Raji (cell line): Measurements from ENCODE around the gene GINS2.

ENCODE experiments used
- POLR2A ChIP-seq: IDR thresholded peaks from 2 replicates; pipeline ENCODE4 v1.6.1; 2011; ENCODE audit warnings: low read depth, low read length, control low read depth; ENCODE audit not compliant: insufficient read depth

GINS2 gene

DNA sequence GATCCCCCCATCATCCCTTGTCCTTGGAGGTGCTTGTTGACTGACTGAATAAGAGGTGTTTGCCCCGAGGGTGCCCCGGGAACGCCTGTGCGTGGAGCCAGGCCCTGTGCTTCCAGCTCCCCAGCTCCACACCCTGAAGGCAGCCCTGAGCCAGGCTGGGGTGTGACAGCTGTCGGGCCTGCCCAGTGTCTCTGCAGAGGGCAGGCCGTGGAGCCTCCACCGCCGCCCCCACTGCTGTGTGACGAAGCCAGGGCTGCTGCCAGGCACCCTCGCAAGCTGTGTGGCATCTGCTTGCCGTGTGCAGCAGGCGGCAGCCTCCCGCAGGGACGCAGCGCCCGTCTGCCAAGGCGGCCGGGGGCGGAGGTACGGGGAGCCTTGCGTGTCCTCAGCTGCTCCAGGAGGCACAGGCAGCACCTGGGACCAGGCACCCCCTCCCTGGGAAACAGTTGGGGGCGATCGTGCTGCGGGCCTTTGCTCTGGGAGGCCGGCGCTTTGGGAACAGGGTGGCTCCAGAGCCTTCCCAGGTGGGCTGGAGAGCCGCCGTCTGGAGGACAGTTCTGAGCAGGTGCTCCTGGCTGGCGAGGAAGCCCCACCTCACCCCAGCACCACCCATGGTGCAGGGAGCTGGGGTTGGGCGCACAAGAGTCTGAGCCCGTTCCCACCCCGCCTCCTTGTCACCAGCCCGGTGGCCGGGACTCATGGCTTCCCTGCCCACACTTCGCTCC, 49.1 kb downstream of the GINS2 start:
- TF ChIP-seq POLR2A: no peak

DNA sequence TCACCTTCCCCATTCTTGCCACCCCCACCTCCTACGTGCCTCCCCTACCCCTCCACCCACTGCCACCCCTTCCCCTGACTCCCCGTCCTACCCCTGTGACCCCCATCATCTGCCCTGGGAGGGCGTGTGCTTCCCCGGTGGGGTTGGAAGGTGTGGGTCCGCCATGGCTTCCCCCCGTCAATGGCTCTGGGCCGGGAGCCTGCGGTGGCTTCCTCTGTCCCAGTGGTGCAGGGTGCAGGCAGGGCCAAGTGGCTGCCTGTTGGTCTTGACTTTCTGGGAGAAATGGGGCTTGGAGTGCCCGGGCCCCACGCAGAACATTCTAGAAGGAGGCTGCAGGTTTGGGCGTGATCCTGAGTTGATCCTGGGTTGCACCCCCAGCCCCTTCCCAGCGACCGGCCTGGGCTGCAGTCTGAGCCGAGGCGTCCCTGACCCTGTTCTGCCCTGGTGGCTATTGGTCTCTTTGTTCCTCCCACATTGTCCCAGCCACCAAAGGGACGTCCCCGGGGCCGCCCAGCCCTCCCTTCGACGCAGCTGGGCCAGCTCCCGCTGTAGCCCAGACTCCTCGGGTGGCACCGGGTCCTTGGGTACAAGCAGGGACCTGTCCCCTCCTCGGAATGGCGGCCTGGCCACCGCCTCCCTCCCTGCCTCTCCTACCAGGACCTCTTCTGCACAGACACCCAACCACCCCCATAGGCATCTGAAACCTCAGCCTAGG, 49.9 kb downstream of the GINS2 start:
- no peak for TF ChIP-seq POLR2A

DNA sequence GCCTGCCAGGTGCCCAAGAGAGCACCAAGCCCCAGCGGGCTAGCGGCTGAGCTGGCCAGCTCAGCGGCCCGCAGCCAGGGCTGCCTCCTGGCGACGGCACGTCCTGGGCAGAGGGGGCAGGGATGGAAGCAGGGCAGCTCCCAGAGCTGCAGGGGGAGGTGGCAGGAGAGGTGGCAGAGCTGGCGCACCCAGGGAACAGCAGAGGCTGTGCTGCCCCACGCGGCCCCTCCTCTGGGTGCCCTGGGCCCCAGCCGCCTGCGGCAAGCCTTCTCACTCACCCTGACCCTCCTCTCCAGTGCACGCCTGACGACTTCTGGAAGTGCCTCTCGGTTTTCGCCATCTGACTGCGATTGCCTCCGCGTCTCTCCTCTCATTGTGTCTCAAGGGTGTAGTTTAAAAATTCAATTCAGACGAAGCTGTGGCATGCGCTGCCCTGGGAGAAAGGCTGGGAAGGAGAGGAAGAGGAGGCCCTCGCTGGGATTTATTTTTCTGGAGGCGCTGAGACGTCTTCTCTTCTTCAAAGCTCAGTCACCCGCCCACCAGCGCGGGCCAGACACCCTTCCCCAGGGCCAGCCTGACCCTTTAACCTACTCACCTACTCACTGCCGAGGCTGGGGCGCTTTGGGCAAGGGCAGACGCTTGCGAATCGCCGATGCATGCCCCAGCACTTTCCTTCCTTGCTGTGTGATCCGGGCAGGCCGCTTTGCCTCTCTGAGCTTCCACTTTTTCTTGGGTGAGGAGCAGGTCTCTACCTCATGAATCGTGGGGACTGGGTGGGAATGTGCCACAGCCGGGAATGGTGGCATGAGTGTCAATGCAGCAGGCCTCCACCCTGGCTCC, 50.7 kb downstream of the GINS2 start:
- no peak for TF ChIP-seq POLR2A

DNA sequence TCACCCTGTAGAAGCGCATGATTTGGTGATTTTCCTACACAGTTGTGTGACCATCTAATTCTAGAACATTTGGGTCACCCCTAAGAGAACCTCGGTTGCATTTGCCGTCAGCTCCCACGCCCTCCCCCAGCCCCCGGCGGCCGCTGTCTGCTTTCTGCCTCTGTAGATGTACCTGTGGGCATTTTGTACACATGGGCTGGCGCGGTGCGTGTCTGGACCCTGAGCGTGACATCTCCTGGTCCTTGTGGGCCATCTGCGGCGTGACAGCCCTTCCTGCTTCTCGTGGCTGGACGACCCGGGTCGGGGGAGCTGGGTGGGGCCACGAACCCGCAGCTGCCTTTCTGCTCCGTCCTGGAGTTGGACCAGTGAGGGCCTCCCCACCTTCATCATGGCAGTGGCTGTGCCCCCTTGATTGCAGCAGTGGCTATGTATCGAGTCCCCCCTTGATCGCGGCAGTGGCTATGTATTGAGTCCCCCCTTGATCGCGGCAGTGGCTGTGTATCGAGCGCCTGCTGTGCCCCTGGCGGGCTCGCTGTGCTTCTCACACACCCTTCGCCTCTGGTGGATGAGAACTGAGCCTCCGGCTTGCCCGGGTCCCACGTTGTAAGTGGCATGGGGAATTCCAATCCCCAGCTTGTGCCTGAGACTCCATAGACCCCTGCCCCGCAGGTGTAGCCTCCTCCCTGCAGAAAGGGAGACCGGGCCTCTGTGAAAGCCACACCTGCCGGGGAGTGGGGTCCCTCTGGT, 51.5 kb downstream of the GINS2 start:
- TF ChIP-seq POLR2A: no peak

DNA sequence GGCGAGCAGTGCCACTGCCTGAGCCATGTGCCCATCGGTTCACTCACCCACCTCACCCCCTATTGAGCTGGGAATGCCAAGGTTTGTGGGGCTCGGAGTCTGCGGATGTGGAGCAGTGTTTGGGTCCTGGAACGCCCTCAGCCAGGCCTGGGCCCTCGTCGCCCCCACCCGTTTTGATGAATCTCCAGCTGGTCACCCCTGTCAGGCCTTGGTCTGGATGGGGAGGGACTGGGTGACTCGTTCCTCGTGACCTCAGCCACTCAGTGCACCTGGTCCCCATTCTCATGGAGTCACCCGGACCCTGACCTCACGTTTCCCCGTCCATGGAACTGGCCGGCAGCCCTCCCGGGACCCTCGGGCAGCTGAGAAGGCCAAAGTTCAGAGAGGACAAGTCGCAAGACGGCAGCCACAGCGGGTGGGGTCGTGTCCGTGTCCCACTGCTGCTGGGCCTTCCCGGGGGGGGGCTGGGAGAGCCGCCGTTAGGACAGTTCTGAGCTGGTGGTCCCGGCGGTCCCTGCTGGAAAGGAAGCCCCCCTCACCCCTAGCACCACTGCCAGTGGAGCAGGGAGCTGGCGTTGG, 52.4 kb downstream of the GINS2 start:
- TF ChIP-seq POLR2A: no peak

DNA sequence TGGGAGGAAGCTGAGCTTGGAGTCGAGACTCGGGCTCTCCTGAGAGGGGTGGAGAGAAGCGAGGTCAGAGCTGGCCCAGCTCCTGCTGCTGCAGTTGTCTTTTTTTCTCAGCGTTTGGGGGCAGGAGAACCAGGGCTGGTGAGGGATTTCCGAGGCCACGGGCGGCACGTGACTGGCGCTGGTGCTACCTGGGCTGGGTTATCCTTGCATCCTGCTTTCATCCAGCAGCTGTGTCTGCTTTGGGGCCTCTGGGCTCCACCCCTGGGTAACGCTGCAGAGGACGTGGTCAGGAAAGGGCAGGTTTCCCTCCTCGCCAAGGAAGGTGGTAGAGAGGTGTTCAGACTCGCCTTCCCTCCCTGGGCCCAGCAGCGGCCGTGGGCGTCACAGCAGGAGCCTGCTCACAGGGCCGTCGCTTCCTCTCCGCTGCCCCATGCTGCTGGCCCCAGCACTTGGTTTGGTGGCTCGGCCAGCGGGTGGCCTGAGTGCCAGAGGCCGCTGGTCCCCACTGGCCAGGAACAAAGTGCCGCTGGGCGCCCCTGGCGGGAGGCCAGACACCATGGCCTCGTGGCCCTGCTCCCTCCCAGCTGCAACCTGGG, 53.1 kb downstream of the GINS2 start:
- TF ChIP-seq POLR2A: no peak

DNA sequence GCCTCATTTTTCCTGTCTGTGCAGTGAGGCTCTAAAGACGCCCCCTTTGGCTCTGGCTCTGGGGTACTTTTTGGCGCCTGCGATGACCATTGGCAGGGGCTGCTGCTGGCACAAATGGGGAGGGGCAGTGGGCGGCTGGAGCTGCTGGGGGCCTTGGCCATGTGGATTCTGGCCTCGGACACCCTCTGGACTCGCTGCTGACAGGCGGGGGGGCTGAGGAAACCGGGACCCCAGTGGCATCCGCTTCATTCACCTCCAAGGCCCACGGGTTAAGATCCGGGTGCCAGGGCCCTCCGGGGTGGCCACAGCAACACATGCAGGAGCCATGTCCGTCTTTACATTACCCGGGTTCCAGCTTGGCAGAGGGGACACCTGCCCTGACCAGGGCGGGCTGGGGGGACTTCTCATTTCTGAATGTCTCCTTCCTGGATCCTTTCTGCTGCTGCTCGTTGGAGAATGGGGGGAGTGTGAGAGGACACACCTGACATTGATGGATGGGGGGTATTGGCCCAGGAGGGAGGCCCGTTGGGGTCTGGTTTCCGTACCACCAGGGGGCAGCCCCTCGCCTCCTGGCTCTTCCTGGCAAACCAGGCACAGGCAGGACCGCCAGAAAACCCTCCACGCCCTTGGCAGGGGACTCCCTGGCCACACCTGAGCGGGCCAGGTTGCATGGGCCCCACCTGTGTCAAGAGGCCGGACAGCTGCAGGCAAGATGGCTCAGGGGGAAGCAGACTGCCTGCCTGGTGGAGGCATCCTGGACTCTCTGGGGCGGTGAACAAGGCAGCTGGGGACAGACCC, 53.8 kb downstream of the GINS2 start:
- no peak for TF ChIP-seq POLR2A

DNA sequence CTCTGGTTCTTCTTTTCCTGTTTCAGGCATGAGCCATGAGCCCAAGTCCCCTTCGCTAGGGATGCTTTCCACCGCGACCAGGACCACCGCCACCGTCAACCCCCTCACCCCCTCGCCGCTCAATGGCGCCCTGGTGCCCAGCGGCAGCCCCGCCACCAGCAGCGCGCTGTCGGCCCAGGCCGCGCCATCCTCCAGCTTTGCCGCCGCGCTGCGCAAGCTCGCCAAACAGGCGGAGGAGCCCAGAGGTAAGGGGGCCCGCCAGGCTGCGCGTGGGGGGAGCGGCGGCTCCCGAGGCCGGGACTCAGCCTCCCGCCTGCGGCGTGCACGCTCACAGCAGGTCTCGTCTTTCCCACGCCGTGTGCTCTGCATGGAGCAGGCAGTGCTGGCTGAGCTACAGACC, 54.9 kb downstream of the GINS2 start:
- TF ChIP-seq POLR2A: no peak

DNA sequence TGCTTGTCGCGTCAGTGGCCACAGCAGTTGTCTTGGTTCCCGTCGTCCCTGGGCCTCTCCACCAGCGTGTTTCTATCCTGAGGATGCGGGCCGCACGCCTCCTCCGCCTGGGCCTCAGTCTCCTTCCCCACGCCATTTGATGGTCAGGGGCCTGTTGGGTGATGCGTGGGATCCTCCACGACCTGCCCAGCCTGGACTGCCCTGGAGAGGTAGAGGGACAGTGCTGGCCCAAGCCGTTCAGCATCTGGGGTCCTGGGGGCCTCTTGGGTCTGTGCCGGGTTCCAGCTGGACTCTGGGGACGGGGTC, 55.4 kb downstream of the GINS2 start:
- no peak for TF ChIP-seq POLR2A

DNA sequence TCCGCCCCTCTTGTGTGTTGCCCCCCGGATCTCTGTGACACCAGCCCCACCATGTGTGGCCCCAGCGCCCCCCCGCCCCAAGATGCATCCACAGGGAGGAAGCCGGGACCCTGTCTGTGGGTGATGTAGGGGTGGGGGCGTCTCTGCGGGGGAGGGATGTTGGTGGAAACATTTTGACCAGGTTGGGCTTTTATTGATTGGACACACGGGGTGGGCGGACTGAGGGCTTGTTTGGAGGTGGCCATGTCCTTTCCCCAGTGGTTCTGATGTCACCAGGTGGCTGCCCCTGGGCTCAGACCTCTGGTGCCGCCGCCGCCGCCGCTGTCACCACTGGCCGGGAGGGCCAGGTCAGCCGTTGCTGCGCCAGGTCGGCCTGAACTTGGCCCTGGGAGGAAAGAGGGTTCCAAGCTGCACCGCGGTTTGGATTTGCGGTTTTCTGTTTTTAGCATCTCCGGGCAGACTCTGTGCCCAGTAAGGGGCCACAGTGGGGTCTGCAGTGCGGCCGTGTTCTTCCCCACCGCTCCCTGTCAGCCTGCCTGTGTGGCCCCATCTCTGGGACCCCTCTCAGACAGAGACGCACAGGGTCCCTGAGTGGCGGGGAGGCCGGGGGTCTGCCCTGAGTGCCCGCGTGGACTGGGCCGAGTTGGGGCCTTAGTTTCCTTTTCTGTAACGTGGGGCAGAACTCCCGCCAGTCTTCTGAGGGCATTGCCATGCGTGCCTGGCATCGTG, 55.9 kb downstream of the GINS2 start:
- TF ChIP-seq POLR2A: no peak

DNA sequence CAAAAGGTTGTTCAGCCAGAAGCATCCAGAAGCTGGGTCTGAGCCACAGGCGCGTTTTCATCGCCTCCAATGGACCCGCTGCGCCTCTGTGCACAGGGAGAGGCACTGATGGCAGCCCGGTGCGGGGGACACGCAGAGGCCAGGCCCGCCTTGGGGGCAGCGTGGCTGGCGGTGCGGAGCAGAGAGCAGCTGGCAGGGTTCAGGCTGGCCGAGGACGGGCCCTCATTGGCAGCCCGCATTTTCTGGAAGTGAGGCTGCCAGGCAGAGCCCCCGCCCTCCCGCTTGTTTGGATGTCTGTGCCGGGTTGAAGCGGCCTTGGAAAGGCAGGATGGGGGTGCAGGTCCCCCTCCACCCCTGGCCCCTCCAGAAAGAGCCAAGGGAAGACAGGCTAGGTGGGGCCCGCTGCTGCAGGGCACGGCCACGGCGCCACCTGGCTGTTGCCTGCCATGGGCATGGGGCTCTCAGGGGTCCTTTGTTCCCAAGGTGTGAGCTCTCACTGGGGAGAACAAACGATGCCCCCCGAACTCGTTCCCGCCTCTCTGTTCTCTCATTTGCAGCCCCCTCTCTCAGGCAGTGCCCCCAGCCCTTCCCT, 56.9 kb downstream of the GINS2 start:
- TF ChIP-seq POLR2A: no peak

DNA sequence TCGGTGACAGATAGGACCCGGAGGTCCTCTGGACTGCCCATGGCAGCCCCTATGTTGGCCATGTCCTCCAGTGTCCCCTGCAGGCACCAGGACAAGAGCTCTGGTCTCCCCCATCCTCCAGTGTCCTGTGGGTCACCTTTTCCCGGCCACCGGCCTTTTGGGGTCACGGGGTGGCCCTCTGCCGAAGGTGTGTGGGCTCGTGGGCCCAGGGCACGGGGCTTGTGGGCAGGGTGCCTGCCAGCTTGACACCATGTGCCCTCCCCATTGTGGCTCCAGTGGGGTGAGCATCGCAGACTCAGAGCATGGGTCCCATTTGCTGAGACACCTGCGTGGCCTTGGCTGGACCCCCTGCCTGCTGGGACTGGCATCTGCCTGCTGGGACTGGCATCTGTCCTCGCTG, 57.5 kb downstream of the GINS2 start:
- TF ChIP-seq POLR2A: no peak

DNA sequence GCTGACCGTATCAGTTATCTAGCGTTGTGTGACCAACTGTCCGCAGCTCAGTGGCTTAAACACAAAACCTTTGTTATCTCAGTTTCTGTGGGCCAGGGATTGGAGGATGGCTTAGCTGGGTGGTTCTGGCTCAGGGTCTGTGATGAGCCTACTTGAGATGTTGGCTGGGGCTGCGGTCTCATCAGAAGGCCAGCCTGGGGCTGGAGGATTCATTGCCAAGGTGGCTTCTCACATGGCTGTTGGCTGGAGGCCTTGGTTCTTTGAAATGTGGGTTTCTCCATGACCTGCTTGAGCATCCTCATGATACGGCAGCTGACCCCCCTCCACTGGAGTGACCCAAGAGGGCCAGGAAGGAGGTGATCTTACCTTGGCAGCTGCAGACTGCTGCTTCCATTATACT, 58.9 kb downstream of the GINS2 start:
- no peak for TF ChIP-seq POLR2A

DNA sequence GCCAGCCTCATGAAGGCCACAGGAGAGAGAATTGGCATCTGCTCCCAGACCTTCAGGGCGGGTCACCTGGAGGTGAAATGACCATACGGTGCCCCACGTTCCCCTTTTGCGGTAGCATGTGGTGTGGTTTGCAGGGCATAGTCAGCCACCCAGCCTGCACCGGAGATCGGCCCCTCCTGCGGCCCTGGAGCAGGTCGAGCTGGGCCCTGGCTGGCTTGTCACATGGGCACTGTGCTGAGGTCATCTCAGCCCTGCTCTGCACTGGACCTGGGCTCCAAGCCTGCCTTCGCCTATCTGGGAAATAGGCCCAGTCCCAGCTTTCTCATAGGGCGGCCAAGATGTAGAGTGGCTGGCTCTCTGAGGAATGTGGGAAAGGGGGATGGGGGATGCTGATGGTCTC, 59.4 kb downstream of the GINS2 start:
- no peak for TF ChIP-seq POLR2A
